Duodenal mucosa (tissue), 2 donors: ENCODE results near the gene SPX.

Experiments
- H3K27ac ChIP-seq: one replicate; pipeline ENCODE4 v1.7.0; 2013; ENCODE audit warnings: low read depth, low read length
- H3K27me3 ChIP-seq, 2 donors: one replicate each; pipeline ENCODE4 v1.7.0; 2013; ENCODE audit warnings: low read length in 2 of 2, control low read depth in 1 of 2; ENCODE audit not compliant: insufficient read depth in 2 of 2, control insufficient read depth in 1 of 2
- H3K36me3 ChIP-seq, 2 donors: one replicate each; pipeline ENCODE4 v1.7.0; 2013; ENCODE audit warnings: low read length in 2 of 2, control low read depth in 1 of 2; ENCODE audit not compliant: insufficient read depth in 2 of 2, control insufficient read depth in 1 of 2
- H3K4me1 ChIP-seq, 2 donors: one replicate each; pipeline ENCODE4 v1.7.0; 2013; ENCODE audit warnings: low read length in 2 of 2, control low read depth in 1 of 2; ENCODE audit not compliant: insufficient read depth in 2 of 2, control insufficient read depth in 1 of 2
- H3K4me3 ChIP-seq, 2 donors: one replicate each; pipeline ENCODE4 v1.7.0; 2013; ENCODE audit warnings: low read length in 2 of 2, low read depth in 1 of 2
- H3K9ac ChIP-seq, 2 donors: one replicate each; pipeline ENCODE4 v1.7.0; 2013; ENCODE audit warnings: low read length in 2 of 2, low read depth in 1 of 2
- H3K9me3 ChIP-seq, 2 donors: one replicate each; pipeline ENCODE4 v1.7.0; 2013; ENCODE audit warnings: low read length in 2 of 2, control low read depth in 1 of 2; ENCODE audit not compliant: control insufficient read depth in 1 of 2

The SPX gene

GRCh38 chr12:21502872-21503271 is 23.2 kb upstream of the SPX start:
- Histone ChIP-seq H3K9ac (peak overlapping the region in 1 of 2 donors; percentile 76), H3K27me3 (no peaks in the 10 kb centered on the region), H3K36me3 (peaks cover 5 to 6% of the 10 kb centered on the region in 2 donors), H3K27ac (no peak overlapping the region), H3K4me1 (peaks cover 20 to 26% of the 10 kb centered on the region in 2 donors), H3K4me3 (peak overlapping the region; percentile 88), H3K9me3 (no peaks in the 10 kb centered on the region)

- H3K4me3 ChIP-seq = no peak overlapping the region
- H3K4me1 ChIP-seq = peaks cover 13 to 14% of the 10 kb centered on the region in 2 donors
- H3K9ac ChIP-seq = no peak overlapping the region
- H3K27ac ChIP-seq = no peak overlapping the region
- H3K9me3 ChIP-seq = no peaks in the 10 kb centered on the region
- no peaks in the 10 kb centered on the region for H3K27me3 ChIP-seq
- peaks cover 8 to 12% of the 10 kb centered on the region in 2 donors for H3K36me3 ChIP-seq
Measured at GRCh38 chr12:21505888-21506287, 20.2 kb upstream of the SPX start.

DNA sequence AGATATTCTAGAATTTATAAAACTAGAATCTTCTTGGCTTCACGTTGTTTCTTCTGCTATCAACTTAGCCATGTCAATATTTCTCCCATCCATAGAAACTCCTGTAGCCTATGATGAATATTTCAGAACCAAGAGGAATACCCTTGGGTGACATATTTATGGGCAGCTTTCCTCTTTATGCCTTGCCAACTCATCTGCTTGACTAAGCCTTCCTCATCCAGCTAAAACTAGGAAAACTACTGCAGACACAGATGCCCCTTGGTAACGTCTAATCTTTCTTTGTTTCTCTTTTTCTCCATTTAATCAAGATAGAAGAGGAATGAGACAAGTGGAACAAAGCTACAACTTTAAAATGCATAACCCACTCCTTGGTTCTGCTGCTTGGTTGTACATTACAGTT is 18.2 kb upstream of the SPX start:
- no peaks in the 10 kb centered on the region for H3K9me3 ChIP-seq
- no peaks in the 10 kb centered on the region for H3K27me3 ChIP-seq
- H3K36me3 ChIP-seq = peaks cover 12 to 16% of the 10 kb centered on the region in 2 donors
- H3K4me1 ChIP-seq = peaks cover 10% of the 10 kb centered on the region in 2 donors
- no peak overlapping the region for H3K4me3 ChIP-seq
- no peak overlapping the region for H3K27ac ChIP-seq
- H3K9ac ChIP-seq = no peak overlapping the region

DNA sequence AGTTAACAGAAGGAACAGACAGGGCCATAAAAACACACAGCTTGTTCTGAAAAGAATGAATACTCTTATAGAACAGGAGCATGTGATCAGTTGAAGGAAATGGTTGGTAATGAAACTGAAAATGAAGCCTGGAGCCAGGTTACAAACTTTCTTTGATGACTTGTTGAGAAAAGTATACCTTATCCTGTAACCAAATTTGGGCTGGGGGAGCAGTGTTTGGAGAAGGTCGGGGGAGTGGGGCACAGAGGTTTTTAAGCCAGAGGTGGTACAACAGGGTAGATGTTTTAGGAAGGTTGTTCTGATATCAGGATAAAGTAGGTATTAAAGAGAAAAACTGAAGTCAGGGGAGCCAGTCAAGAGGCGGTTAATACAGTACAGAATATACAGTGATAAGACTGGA is 16.3 kb upstream of the SPX start:
- Histone ChIP-seq H3K36me3 (peaks cover 24 to 27% of the 10 kb centered on the region in 2 donors), H3K9ac (no peak overlapping the region), H3K27me3 (no peaks in the 10 kb centered on the region), H3K9me3 (no peaks in the 10 kb centered on the region), H3K27ac (no peak overlapping the region), H3K4me3 (no peak overlapping the region), H3K4me1 (no peaks in the 10 kb centered on the region)

DNA sequence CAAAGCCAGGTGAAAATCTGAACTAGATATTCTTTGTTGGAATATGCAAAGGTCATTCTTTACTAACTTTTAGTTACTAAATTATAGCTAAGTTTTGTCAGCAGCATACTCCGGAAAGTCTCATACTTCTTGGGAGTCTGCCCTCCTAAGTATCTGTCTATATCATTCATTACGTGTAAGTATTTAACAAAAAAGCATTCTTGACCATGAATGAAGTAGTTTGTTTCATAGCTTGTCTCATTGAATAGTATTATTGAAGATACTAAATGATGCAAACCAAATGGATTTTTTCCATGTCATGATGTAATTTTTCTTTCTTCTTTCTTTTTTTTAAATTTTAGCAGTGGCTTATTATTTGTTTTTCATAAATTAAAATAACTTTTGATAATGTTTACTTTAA is 9.8 kb upstream of the SPX start:
- Histone ChIP-seq H3K9me3 (no peaks in the 10 kb centered on the region), H3K4me1 (no peaks in the 10 kb centered on the region), H3K9ac (no peak overlapping the region), H3K36me3 (peaks cover 17 to 28% of the 10 kb centered on the region in 2 donors), H3K4me3 (no peak overlapping the region), H3K27ac (no peak overlapping the region), H3K27me3 (no peaks in the 10 kb centered on the region)

DNA sequence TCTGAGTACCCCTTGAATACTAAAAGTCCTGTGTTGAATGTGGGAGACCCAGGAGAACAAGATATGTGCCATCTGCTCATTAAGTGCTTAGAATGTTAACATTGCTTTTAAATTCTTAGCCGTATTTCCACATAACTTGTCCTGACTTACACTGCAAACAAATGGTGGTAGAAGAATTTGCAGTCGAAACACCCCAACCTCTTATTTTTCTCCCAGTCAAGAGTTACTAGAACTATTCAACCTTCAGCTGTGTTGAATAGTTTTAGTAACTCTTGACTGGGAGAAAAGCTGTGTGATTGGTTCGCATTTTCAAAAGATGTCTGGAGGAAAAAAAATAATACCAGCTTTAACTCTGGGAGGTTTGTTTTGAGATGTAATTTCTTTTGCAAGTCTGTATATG is 7.6 kb upstream of the SPX start:
- H3K27me3 ChIP-seq = no peaks in the 10 kb centered on the region
- H3K4me3 ChIP-seq = no peak overlapping the region
- H3K4me1 ChIP-seq = no peaks in the 10 kb centered on the region
- no peaks in the 10 kb centered on the region for H3K9me3 ChIP-seq
- H3K27ac ChIP-seq = no peak overlapping the region
- H3K9ac ChIP-seq = no peak overlapping the region
- H3K36me3 ChIP-seq = peaks cover 9 to 20% of the 10 kb centered on the region in 2 donors

DNA sequence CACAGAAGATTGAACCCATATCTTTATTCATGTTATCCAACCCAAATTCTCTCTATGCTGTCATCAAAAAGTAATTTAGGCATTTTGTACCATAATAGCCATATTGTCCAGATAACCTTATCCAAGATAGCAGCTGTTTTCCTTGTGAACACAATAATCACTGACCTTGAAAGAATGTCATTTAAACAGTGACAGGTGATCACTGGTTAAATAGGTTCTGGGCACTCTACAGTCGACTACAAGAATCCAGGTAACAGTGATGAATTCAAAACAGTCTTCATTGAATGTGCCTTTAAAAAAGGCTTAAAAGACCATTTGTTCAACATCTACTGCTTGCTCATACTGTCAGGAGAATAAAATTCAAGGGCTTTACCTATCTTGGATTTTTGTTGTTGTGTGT is 4.6 kb upstream of the SPX start:
- no peaks in the 10 kb centered on the region for H3K36me3 ChIP-seq
- H3K27ac ChIP-seq = no peak overlapping the region
- no peak overlapping the region for H3K4me3 ChIP-seq
- H3K4me1 ChIP-seq = no peaks in the 10 kb centered on the region
- H3K9me3 ChIP-seq = no peaks in the 10 kb centered on the region
- peaks cover under 1 to 8% of the 10 kb centered on the region in 2 donors for H3K27me3 ChIP-seq
- H3K9ac ChIP-seq = no peak overlapping the region

DNA sequence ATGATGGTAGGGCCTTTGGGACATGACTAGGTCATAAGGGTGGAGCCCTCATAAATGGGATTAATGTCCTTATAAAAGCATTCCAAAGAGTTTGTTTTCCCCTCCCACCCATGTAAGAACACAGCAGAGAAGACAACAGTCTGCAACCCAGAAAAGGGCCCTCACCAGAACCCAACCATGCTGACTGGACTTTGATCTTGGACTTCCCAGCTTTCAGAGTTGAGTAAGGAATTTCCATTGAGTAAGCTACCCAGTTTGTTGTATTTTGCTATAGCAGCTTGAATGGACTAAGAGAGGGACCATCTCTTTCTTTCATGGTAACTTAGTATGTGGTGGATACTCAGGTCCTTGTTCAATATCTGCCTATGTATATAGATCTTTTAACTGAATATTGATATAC is 2.9 kb upstream of the SPX start:
- H3K36me3 ChIP-seq = no peaks in the 10 kb centered on the region
- H3K27ac ChIP-seq = no peak overlapping the region
- no peaks in the 10 kb centered on the region for H3K9me3 ChIP-seq
- H3K9ac ChIP-seq = no peak overlapping the region
- H3K4me3 ChIP-seq = no peak overlapping the region
- peaks cover 7 to 19% of the 10 kb centered on the region in 2 donors for H3K27me3 ChIP-seq
- no peaks in the 10 kb centered on the region for H3K4me1 ChIP-seq

GRCh38 chr12:21526721-21527345 is 737 bp downstream of the SPX start:
- Histone ChIP-seq H3K27ac (no peak overlapping the region), H3K27me3 (peaks cover 16 to 34% of the 10 kb centered on the region in 2 donors), H3K4me3 (peak overlapping the region; percentile 61), H3K9me3 (no peaks in the 10 kb centered on the region), H3K36me3 (no peaks in the 10 kb centered on the region), H3K9ac (no peak overlapping the region), H3K4me1 (no peaks in the 10 kb centered on the region)

DNA sequence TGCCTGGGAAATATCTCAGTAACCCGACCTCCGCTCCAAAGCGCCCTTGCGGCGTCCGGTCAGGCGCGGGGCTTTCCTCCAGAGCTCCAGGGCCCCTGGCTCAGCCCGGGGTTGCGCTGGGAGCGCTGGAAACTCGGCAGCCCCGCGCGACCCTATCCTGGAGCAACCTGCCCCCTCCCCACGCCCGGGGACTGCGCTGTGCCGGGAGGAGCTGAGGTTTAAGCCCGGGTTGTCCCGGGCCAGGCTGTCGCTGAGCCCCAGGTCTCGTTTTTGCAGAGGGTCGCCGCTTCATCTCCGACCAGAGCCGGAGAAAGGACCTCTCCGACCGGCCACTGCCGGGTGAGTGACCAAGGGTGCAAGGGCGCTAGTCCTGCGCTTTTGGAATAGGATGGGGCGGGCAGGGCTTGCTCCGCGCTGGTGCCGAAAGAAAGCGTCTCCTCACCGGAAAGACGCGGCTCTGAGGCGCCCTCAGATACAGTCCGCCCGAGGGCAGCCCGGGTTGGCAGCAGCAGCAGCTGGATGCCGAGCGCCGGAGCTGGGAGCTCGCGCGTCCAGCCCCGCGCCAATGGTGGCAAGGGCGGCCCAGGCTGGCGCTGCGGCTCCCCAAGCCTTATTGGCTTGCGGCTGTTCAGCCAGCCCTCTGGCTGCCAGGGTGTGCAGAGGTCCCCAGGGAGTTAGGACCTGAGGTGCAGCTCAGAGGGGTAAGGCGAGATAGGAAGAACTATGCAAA is 1.5 kb downstream of the SPX start:
- Histone ChIP-seq H3K4me3 (peak overlapping the region; percentile 61), H3K27ac (no peak overlapping the region), H3K36me3 (no peaks in the 10 kb centered on the region), H3K9ac (no peak overlapping the region), H3K4me1 (no peaks in the 10 kb centered on the region), H3K27me3 (peaks cover 16 to 36% of the 10 kb centered on the region in 2 donors), H3K9me3 (no peaks in the 10 kb centered on the region)
